Fibroblast of skin of right quadriceps (primary cell): Measurements from ENCODE around the gene SLC6A6.
A peak's percentile ranks its signal among the peaks of the same experiment; 100 is the strongest.

ENCODE experiments used
- DNase-seq: peaks from one replicate; pipeline ENCODE4 v3.0.0-alpha.2; 2013

SLC6A6 gene

GRCh38 chr3:14422016-14422963 is 19.9 kb downstream of the SLC6A6 start:
- no peak for DNase-seq

GRCh38 chr3:14423197-14423743 is 20.9 kb downstream of the SLC6A6 start:
- no peak for DNase-seq

- no peak for DNase-seq
These were observed 21.6 kb downstream of the SLC6A6 start for GRCh38 chr3:14423963-14424362.

- DNase-seq: peak; percentile 42
These were observed 22.5 kb downstream of the SLC6A6 start for GRCh38 chr3:14424711-14425580.

GRCh38 chr3:14425581-14426304 is 23.3 kb downstream of the SLC6A6 start:
- no peak for DNase-seq

- DNase-seq: no peak
These were observed 23.9 kb downstream of the SLC6A6 start for GRCh38 chr3:14426305-14426620.

GRCh38 chr3:14428087-14429033 is 26.0 kb downstream of the SLC6A6 start:
- no peak for DNase-seq

GRCh38 chr3:14429237-14429636 is 26.8 kb downstream of the SLC6A6 start:
- DNase-seq: no peak

- no peak for DNase-seq
These were observed 27.2 kb downstream of the SLC6A6 start for GRCh38 chr3:14429640-14430039.

GRCh38 chr3:14430053-14430452 is 27.6 kb downstream of the SLC6A6 start:
- no peak for DNase-seq

GRCh38 chr3:14430706-14431451 is 28.5 kb downstream of the SLC6A6 start:
- no peak for DNase-seq

- no peak for DNase-seq
These were observed 29.1 kb downstream of the SLC6A6 start for GRCh38 chr3:14431452-14431916.

GRCh38 chr3:14431917-14432834 is 29.8 kb downstream of the SLC6A6 start:
- peak; percentile 89 for DNase-seq

- DNase-seq: no peak
These were observed 30.7 kb downstream of the SLC6A6 start for GRCh38 chr3:14433106-14433505.

- no peak for DNase-seq
These were observed 31.7 kb downstream of the SLC6A6 start for GRCh38 chr3:14434126-14434497.

- no peak for DNase-seq
These were observed 32.2 kb downstream of the SLC6A6 start for GRCh38 chr3:14434498-14435151.

- no peak for DNase-seq
These were observed 33.0 kb downstream of the SLC6A6 start for GRCh38 chr3:14435175-14436014.

GRCh38 chr3:14436954-14437281 is 34.5 kb downstream of the SLC6A6 start:
- no peak for DNase-seq
